ENCODE results near the gene PIANP.

DNA sequence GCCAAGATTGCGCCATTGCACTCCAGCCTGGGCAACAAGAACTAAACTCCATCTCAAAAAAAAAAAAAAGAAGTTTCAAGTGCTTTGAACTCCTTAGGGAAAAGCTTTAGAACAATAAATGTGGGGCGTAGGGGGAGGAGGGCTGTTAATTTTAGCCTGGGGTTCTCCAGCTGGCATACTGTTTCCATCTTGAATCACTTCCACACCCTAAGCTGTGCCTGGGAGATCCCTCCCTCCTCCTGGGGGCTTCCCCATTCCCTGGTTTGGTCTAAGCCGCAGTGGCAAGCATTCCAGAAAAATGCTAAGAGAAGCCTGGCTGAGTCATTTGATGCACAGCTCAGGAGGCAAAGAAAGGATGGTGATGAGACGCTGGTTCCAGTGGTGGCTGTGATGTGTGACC is 9.1 kb downstream of the PIANP start:
- no peak for TF ChIP-seq CEBPB (IDR thresholded peaks at IDR 0.05; ENCODE audit: borderline replicate concordance in 1 of 2, low read depth in 2 of 2, low read length in 2 of 2)
- TF ChIP-seq RFX5 (IDR thresholded peaks at IDR 0.05; ENCODE audit: low read depth, low read length): no peak
- no peak for TF ChIP-seq ZNF217 (IDR thresholded peaks at IDR 0.05)
- no peak for TF ChIP-seq NR2F1 (conservative IDR thresholded peaks at IDR 0.05)
- TF ChIP-seq, protein P1, sequence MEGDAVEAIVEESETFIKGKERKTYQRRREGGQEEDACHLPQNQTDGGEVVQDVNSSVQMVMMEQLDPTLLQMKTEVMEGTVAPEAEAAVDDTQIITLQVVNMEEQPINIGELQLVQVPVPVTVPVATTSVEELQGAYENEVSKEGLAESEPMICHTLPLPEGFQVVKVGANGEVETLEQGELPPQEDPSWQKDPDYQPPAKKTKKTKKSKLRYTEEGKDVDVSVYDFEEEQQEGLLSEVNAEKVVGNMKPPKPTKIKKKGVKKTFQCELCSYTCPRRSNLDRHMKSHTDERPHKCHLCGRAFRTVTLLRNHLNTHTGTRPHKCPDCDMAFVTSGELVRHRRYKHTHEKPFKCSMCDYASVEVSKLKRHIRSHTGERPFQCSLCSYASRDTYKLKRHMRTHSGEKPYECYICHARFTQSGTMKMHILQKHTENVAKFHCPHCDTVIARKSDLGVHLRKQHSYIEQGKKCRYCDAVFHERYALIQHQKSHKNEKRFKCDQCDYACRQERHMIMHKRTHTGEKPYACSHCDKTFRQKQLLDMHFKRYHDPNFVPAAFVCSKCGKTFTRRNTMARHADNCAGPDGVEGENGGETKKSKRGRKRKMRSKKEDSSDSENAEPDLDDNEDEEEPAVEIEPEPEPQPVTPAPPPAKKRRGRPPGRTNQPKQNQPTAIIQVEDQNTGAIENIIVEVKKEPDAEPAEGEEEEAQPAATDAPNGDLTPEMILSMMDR (IDR thresholded peaks at IDR 0.05 in 2 of 3, conservative IDR thresholded peaks at IDR 0.05 in 1 of 3; ENCODE audit: control insufficient read depth in 2 of 3, extremely low read depth in 1 of 3, insufficient read depth in 1 of 3, low read depth in 3 of 3, low read length in 3 of 3): no peak
- no peak for TF ChIP-seq FOXK2 (IDR thresholded peaks at IDR 0.05)
- no peak for TF ChIP-seq SMC3 (IDR thresholded peaks at IDR 0.05; ENCODE audit: borderline replicate concordance, low read length)
- TF ChIP-seq, protein P2, sequence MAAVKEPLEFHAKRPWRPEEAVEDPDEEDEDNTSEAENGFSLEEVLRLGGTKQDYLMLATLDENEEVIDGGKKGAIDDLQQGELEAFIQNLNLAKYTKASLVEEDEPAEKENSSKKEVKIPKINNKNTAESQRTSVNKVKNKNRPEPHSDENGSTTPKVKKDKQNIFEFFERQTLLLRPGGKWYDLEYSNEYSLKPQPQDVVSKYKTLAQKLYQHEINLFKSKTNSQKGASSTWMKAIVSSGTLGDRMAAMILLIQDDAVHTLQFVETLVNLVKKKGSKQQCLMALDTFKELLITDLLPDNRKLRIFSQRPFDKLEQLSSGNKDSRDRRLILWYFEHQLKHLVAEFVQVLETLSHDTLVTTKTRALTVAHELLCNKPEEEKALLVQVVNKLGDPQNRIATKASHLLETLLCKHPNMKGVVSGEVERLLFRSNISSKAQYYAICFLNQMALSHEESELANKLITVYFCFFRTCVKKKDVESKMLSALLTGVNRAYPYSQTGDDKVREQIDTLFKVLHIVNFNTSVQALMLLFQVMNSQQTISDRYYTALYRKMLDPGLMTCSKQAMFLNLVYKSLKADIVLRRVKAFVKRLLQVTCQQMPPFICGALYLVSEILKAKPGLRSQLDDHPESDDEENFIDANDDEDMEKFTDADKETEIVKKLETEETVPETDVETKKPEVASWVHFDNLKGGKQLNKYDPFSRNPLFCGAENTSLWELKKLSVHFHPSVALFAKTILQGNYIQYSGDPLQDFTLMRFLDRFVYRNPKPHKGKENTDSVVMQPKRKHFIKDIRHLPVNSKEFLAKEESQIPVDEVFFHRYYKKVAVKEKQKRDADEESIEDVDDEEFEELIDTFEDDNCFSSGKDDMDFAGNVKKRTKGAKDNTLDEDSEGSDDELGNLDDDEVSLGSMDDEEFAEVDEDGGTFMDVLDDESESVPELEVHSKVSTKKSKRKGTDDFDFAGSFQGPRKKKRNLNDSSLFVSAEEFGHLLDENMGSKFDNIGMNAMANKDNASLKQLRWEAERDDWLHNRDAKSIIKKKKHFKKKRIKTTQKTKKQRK (IDR thresholded peaks at IDR 0.05; ENCODE audit: low read depth, low read length): no peak
- TF ChIP-seq SUZ12 (IDR thresholded peaks at IDR 0.05; ENCODE audit: unreplicated experiment): no peak
- TF ChIP-seq EP300 (IDR thresholded peaks at IDR 0.05; ENCODE audit: borderline replicate concordance in 1 of 2, control insufficient read depth in 1 of 2, low read depth in 2 of 2, low read length in 2 of 2): no peak
- TF ChIP-seq EGR1 (IDR thresholded peaks at IDR 0.05; ENCODE audit: borderline replicate concordance in 1 of 2, low read depth in 2 of 2, low read length in 2 of 2): no peak
- TF ChIP-seq, protein P3, sequence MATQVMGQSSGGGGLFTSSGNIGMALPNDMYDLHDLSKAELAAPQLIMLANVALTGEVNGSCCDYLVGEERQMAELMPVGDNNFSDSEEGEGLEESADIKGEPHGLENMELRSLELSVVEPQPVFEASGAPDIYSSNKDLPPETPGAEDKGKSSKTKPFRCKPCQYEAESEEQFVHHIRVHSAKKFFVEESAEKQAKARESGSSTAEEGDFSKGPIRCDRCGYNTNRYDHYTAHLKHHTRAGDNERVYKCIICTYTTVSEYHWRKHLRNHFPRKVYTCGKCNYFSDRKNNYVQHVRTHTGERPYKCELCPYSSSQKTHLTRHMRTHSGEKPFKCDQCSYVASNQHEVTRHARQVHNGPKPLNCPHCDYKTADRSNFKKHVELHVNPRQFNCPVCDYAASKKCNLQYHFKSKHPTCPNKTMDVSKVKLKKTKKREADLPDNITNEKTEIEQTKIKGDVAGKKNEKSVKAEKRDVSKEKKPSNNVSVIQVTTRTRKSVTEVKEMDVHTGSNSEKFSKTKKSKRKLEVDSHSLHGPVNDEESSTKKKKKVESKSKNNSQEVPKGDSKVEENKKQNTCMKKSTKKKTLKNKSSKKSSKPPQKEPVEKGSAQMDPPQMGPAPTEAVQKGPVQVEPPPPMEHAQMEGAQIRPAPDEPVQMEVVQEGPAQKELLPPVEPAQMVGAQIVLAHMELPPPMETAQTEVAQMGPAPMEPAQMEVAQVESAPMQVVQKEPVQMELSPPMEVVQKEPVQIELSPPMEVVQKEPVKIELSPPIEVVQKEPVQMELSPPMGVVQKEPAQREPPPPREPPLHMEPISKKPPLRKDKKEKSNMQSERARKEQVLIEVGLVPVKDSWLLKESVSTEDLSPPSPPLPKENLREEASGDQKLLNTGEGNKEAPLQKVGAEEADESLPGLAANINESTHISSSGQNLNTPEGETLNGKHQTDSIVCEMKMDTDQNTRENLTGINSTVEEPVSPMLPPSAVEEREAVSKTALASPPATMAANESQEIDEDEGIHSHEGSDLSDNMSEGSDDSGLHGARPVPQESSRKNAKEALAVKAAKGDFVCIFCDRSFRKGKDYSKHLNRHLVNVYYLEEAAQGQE (IDR thresholded peaks at IDR 0.05; ENCODE audit: low read depth, low read length): no peak
- TF ChIP-seq TAF1 (IDR thresholded peaks at IDR 0.05; ENCODE audit: borderline replicate concordance, low read depth, low read length): no peak
- TF ChIP-seq TARDBP (IDR thresholded peaks at IDR 0.05; ENCODE audit: borderline replicate concordance): no peak
